KMS-11 (cell line): Measurements from ENCODE around the gene WWTR1.
A peak's percentile ranks its signal among the peaks of the same experiment; 100 is the strongest.

Source experiments
- H2AFZ ChIP-seq: fragments of 200-600 bp; sonication (generic); 2 replicates; pipeline ENCODE4 v1.6.1; 2016; ENCODE audit warnings: antibody characterized with exemption, mixed run types, low read depth
- H3K27ac ChIP-seq: fragments of 200-600 bp; sonication (generic); 2 replicates; pipeline ENCODE4 v1.6.1; 2016; ENCODE audit warnings: mild to moderate bottlenecking, mixed run types
- H3K27me3 ChIP-seq: fragments of 200-600 bp; sonication (generic); 2 replicates; pipeline ENCODE4 v1.6.1; 2017; ENCODE audit warnings: mild to moderate bottlenecking, low read depth, mixed run types, moderate library complexity; ENCODE audit not compliant: insufficient read depth
- H3K36me3 ChIP-seq: fragments of 200-600 bp; sonication (generic); 2 replicates; pipeline ENCODE4 v1.6.1; 2017; ENCODE audit warnings: mild to moderate bottlenecking, mixed run types; ENCODE audit not compliant: insufficient read depth
- H3K4me1 ChIP-seq: fragments of 200-600 bp; sonication (generic); 2 replicates; pipeline ENCODE4 v1.6.1; 2016; ENCODE audit warnings: mild to moderate bottlenecking, low read depth, mixed run types; ENCODE audit not compliant: poor library complexity, severe bottlenecking
- H3K4me2 ChIP-seq: fragments of 200-600 bp; sonication (generic); 2 replicates; pipeline ENCODE4 v1.7.0; 2016; ENCODE audit warnings: mild to moderate bottlenecking, mixed run types
- H3K4me3 ChIP-seq: fragments of 200-600 bp; sonication (generic); IDR thresholded peaks from 2 replicates; pipeline ENCODE4 v1.6.1; 2017; ENCODE audit warnings: low read depth, low read length, mixed read lengths; ENCODE audit not compliant: insufficient read depth
- H3K79me2 ChIP-seq: fragments of 200-600 bp; sonication (generic); 2 replicates; pipeline ENCODE4 v1.6.1; 2016; ENCODE audit warnings: low read depth, mixed run types; ENCODE audit not compliant: insufficient read depth
- H3K9ac ChIP-seq: fragments of 200-600 bp; sonication (generic); 2 replicates; pipeline ENCODE4 v1.6.1; 2016; ENCODE audit warnings: mild to moderate bottlenecking, mixed run types
- H4K20me1 ChIP-seq: fragments of 200-600 bp; sonication (generic); 2 replicates; pipeline ENCODE4 v1.6.1; 2016; ENCODE audit warnings: mild to moderate bottlenecking, mixed run types; ENCODE audit not compliant: insufficient read depth
- TF ChIP-seq, protein P1 (sequence below): fragments of 200-600 bp; sonication (generic); conservative IDR thresholded peaks from 2 replicates; pipeline ENCODE4 v1.6.1; 2017; ENCODE audit warnings: low read depth, mild to moderate bottlenecking, antibody characterized with exemption, low read length, moderate library complexity, mixed read lengths

Gene WWTR1

DNA sequence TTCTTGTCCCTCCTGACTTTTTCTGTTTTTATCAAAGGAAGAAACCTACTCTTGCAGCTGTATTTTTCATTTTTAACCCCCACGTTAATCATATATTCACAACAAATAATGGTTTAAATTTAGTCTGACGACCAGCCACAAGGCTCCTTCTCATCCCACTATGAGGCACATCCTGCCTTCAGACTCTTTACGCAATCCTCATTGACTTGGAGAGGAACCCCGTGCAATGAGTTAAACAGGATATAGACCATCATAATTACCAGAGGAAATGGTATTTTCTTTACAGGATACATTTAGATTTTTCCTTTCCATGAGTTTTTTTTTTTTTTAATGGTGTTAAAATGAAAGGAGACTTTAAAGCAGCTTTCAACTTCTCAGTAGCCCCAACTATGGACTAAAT is 68.5 kb downstream of the WWTR1 start:
- Histone ChIP-seq H3K4me3 (no peak overlapping the region), H3K9ac (no peak overlapping the region), H4K20me1 (no peaks in the 10 kb centered on the region), H3K79me2 (no peaks in the 10 kb centered on the region), H3K36me3 (no peaks in the 10 kb centered on the region), H3K4me1 (peaks cover 31% of the 10 kb centered on the region), H3K27ac (no peak overlapping the region), H2AFZ (no peak overlapping the region), H3K4me2 (no peak overlapping the region), H3K27me3 (no peaks in the 10 kb centered on the region)
- TF ChIP-seq, protein P1, sequence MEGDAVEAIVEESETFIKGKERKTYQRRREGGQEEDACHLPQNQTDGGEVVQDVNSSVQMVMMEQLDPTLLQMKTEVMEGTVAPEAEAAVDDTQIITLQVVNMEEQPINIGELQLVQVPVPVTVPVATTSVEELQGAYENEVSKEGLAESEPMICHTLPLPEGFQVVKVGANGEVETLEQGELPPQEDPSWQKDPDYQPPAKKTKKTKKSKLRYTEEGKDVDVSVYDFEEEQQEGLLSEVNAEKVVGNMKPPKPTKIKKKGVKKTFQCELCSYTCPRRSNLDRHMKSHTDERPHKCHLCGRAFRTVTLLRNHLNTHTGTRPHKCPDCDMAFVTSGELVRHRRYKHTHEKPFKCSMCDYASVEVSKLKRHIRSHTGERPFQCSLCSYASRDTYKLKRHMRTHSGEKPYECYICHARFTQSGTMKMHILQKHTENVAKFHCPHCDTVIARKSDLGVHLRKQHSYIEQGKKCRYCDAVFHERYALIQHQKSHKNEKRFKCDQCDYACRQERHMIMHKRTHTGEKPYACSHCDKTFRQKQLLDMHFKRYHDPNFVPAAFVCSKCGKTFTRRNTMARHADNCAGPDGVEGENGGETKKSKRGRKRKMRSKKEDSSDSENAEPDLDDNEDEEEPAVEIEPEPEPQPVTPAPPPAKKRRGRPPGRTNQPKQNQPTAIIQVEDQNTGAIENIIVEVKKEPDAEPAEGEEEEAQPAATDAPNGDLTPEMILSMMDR, result no peak

DNA sequence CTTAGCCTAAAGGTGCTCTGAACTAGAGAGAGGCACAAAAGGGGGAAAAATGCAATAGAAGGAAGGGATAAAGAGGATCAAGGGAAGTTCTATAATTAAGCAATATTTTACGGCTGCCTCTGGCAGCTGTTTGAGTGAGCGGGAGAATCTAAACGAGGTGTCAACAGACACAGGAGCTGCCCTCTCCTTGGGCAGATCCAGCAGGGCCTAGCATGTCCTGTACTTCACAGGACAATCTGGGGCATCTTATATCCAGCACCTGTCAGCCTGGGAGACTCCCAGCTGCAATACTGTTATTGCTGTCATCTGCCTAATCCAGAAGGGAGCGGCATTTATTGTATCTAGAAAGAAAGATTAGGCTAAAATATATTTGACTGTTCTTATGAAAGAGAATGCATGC is 68.9 kb downstream of the WWTR1 start:
- Histone ChIP-seq H3K4me1 (peaks cover 35% of the 10 kb centered on the region), H3K9ac (no peak overlapping the region), H2AFZ (no peak overlapping the region), H3K4me2 (no peak overlapping the region), H4K20me1 (no peaks in the 10 kb centered on the region), H3K27me3 (no peaks in the 10 kb centered on the region), H3K27ac (no peak overlapping the region), H3K79me2 (no peaks in the 10 kb centered on the region), H3K36me3 (no peaks in the 10 kb centered on the region), H3K4me3 (no peak overlapping the region)
- TF ChIP-seq, protein P1, result no peak

DNA sequence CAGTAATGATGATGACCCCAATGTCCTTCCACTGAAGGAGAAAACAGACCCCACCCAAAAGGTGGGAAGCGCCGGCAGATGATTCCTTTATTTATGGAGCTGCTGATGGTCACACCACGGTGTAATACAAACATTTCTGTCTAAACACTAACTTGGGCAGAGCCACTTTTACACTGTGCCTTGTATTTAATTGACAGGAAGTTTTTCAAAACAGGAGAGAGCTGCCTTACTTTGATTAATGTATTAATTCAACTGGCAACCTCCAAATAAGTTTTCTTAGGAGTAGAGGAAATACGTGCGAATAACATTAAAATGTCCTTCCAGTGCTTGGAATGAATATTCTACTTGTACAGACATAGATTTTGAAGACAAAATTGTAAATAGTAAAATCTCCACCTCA is 70.4 kb downstream of the WWTR1 start:
- H3K4me2 ChIP-seq, result no peak overlapping the region
- H3K79me2 ChIP-seq, result no peaks in the 10 kb centered on the region
- H3K27me3 ChIP-seq, result no peaks in the 10 kb centered on the region
- TF ChIP-seq, protein P1, result no peak
- no peak overlapping the region for H2AFZ ChIP-seq
- no peak overlapping the region for H3K27ac ChIP-seq
- H3K4me3 ChIP-seq, result no peak overlapping the region
- H4K20me1 ChIP-seq, result no peaks in the 10 kb centered on the region
- H3K4me1 ChIP-seq, result peaks cover 37% of the 10 kb centered on the region
- H3K9ac ChIP-seq, result no peak overlapping the region
- H3K36me3 ChIP-seq, result no peaks in the 10 kb centered on the region

DNA sequence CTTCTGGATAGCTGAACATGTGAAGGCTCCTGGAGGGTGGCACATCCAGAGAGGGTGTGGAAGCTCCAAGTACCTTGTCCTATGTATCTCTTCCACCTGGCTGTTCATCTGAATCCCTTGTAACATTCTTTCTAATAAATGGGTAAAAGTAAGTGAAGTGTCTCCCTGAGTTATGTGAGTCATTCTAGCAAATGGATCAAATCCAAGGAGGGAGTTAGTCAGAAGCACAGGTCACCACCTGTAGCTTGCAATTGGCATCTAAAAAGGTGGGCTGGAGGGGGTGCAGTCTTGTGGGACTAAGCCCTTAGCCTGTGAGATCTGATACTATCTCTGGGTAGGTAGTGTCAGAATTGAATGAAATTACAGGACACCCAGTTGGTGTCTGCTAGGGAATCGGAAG is 71.0 kb downstream of the WWTR1 start:
- Histone ChIP-seq H3K27me3 (no peaks in the 10 kb centered on the region), H3K79me2 (no peaks in the 10 kb centered on the region), H3K4me3 (no peak overlapping the region), H2AFZ (no peak overlapping the region), H3K9ac (no peak overlapping the region), H3K36me3 (no peaks in the 10 kb centered on the region), H4K20me1 (no peaks in the 10 kb centered on the region), H3K4me1 (peaks cover 42% of the 10 kb centered on the region), H3K27ac (no peak overlapping the region), H3K4me2 (no peak overlapping the region)
- TF ChIP-seq, protein P1, result no peak

DNA sequence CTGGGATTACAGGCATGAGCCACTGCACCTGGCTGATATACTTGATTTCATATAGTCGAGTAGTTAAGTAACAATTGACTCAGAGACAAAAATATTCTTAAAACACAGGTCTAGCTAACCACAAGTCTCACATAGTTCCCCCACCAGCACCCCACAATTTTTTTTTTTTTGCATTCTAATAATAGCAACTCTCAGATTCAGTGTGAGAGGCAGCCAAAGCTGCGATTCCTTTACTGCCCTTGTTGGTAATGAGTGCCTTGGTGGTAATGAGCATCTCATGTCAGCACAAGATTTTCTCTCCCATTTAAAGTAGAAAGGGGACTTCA is 72.5 kb downstream of the WWTR1 start:
- Histone ChIP-seq H4K20me1 (no peaks in the 10 kb centered on the region), H3K4me1 (peaks cover 57% of the 10 kb centered on the region), H3K9ac (no peak overlapping the region), H2AFZ (peak overlapping the region; percentile 27; the same call in 1 of the 2 replicates), H3K27ac (peak overlapping the region; percentile 47), H3K36me3 (no peaks in the 10 kb centered on the region), H3K4me3 (peak overlapping the region; percentile 46), H3K27me3 (no peaks in the 10 kb centered on the region), H3K4me2 (peak overlapping the region; percentile 49), H3K79me2 (no peaks in the 10 kb centered on the region)
- TF ChIP-seq, protein P1, result no peak
